A549 treated with AZD2906 at 1 μM for 4 hours (cell line): ENCODE measurements around the gene GRID1. TPM values are rescaled to one million over a fixed set of nuclear protein-coding genes. Genes with fewer than 3 reads are reported as not detected.

Experiments used
- total RNA-seq: library from RNA; stranded (reverse); fragments of 200-300 nt; extraction: Qiagen RNA extraction; gene quantifications from 5 replicates; pipeline ENCODE4 v1.2.3, GENCODE V29; 2022

Gene GRID1
- 0.21 to 0.41 TPM (median 0.29 TPM) in 5 replicates for total RNA-seq

DNA sequence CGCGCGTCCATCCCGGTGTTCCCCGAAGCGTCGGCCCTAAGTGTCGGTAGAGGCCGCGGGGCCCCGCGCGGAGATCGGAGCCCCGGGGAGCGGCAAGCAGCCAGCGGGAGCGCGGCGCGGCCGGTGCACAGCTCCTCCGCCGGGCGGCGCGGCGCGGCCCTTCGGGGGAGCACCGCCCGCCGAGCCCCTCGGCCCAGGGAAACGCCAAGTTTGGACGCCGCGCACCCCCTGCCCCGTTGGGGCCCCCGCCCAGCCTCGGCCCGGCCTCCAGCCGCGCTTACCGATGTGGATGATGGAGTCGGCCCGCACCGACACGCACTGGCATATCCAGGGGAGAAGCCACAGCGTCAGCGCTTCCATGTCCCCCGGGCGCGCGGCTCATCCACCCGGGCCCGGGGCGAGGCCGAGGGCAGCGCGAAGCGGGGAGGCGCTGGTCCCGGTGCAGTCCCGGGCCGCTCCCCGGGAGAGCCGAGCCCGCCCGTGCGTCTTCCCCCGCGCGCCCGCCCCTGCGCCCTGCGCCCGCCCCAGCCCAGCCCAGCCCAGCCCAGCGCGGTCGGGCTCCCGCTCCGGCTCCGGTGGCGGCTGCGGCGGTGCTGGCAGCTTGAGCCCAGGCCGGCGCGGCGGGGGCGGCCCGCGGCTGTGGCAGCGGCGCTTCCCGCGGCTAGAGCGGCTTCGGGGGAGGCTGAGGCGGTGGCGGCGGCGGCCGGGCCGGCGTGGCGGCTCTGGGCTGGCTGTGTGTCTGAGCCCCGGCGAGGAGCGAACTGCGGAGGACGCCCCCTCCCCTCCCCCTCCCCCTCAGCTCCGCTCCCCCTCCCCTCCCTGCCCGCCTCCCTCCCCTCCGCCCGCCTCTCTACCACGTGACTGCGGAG, at the start of gene GRID1:
Gene GRID1 (minus strand): TSS at position 763 of the 869 bp plus-strand sequence.

Other genes with a start within 250 kb of the GRID1 start
- gene WAPL, start 155.0 kb upstream of the GRID1 start, total RNA-seq: 12.7 to 17.3 TPM (median 14.3 TPM) in 5 replicates